Liver (tissue), 9 donors: ENCODE data around the gene TARDBP. TPM values are rescaled to one million over a fixed set of nuclear protein-coding genes. Genes with fewer than 3 reads are reported as not detected.
A peak's percentile ranks its signal among the peaks of the same experiment; 100 is the strongest.

ENCODE experiments used
- DNase-seq: peaks from one replicate; pipeline ENCODE4 v3.0.0-alpha.2; 2017; ENCODE audit warnings: low spot score
- H3K27ac ChIP-seq, 2 donors: one replicate each; pipeline ENCODE4 v1.7.0; 2013; ENCODE audit warnings: inconsistent platforms in 2 of 2, low read length in 2 of 2, control low read depth in 1 of 2, low read depth in 1 of 2, mild to moderate bottlenecking in 1 of 2
- H3K27me3 ChIP-seq, 4 donors: one replicate each; pipeline versions ENCODE4 v1.6.1 to v1.7.0; 2013; ENCODE audit warnings: low read length in 3 of 4, inconsistent platforms in 1 of 4, mild to moderate bottlenecking in 1 of 4, moderate library complexity in 1 of 4; ENCODE audit not compliant: control insufficient read depth in 4 of 4, insufficient read depth in 4 of 4
- H3K36me3 ChIP-seq, 4 donors: one replicate each; pipeline versions ENCODE4 v1.6.1 to v1.7.0; 2013; ENCODE audit warnings: low read length in 3 of 4, mild to moderate bottlenecking in 3 of 4, low read depth in 1 of 4, moderate library complexity in 1 of 4; ENCODE audit not compliant: control insufficient read depth in 4 of 4, insufficient read depth in 3 of 4
- H3K4me1 ChIP-seq, 4 donors: one replicate each; pipeline versions ENCODE4 v1.6.1 to v1.7.0; 2013; ENCODE audit warnings: low read length in 3 of 4, mild to moderate bottlenecking in 3 of 4, moderate library complexity in 1 of 4; ENCODE audit not compliant: control insufficient read depth in 4 of 4, insufficient read depth in 4 of 4
- H3K4me3 ChIP-seq, 3 donors: one replicate each; pipeline versions ENCODE4 v1.6.1 to v1.7.0; 2013; ENCODE audit warnings: low read length in 3 of 3, control low read depth in 1 of 3, low read depth in 1 of 3, mild to moderate bottlenecking in 1 of 3
- H3K9ac ChIP-seq, 2 donors: one replicate each; pipeline ENCODE4 v1.7.0; 2013; ENCODE audit warnings: low read length in 2 of 2, mild to moderate bottlenecking in 2 of 2, moderate library complexity in 2 of 2, control low read depth in 1 of 2, low read depth in 1 of 2
- H3K9me3 ChIP-seq, 4 donors: one replicate each; pipeline versions ENCODE4 v1.6.1 to v1.7.0; 2013; ENCODE audit warnings: low read length in 3 of 4; ENCODE audit not compliant: control insufficient read depth in 4 of 4
- EGR1 ChIP-seq, 2 donors: IDR thresholded peaks; 2 replicates each; pipeline ENCODE4 v1.6.1; 2016 to 2018; ENCODE audit warnings: antibody characterized with exemption in 2 of 2, low read depth in 2 of 2
- FOXA1 ChIP-seq: IDR thresholded peaks from 2 replicates; pipeline ENCODE4 v1.6.1; 2016; ENCODE audit warnings: antibody characterized with exemption
- FOXA2 ChIP-seq: IDR thresholded peaks from 2 replicates; pipeline ENCODE4 v1.6.1; 2016; ENCODE audit warnings: antibody characterized with exemption
- GABPA ChIP-seq, 2 donors: IDR thresholded peaks in 1 of 2; conservative IDR thresholded peaks in 1 of 2; 2 replicates each; pipeline ENCODE4 v1.6.1; 2016; ENCODE audit warnings: antibody characterized with exemption in 2 of 2, mild to moderate bottlenecking in 1 of 2, moderate library complexity in 1 of 2
- HNF4A ChIP-seq, 2 donors: conservative IDR thresholded peaks; 2 replicates each; pipeline ENCODE4 v1.6.1; 2016; ENCODE audit warnings: antibody characterized with exemption in 2 of 2, mild to moderate bottlenecking in 2 of 2
- JUND ChIP-seq, 2 donors: IDR thresholded peaks; 2 replicates each; pipeline ENCODE4 v1.6.1; 2016; ENCODE audit warnings: antibody characterized with exemption in 2 of 2
- NR2F2 ChIP-seq: IDR thresholded peaks from 2 replicates; pipeline ENCODE4 v1.6.1; 2016; ENCODE audit warnings: antibody characterized with exemption
- RAD21 ChIP-seq, 2 donors: IDR thresholded peaks; 2 replicates each; pipeline ENCODE4 v1.6.1; 2016; ENCODE audit warnings: antibody characterized with exemption in 2 of 2, mild to moderate bottlenecking in 2 of 2
- RXRA ChIP-seq, 2 donors: IDR thresholded peaks; 2 replicates each; pipeline ENCODE4 v1.6.1; 2017 to 2018; ENCODE audit warnings: antibody characterized with exemption in 2 of 2, mild to moderate bottlenecking in 1 of 2
- SP1 ChIP-seq: IDR thresholded peaks from 2 replicates; pipeline ENCODE4 v1.6.1; 2018; ENCODE audit warnings: antibody characterized with exemption, mild to moderate bottlenecking
- TAF1 ChIP-seq: conservative IDR thresholded peaks from 2 replicates; pipeline ENCODE4 v1.6.1; 2016; ENCODE audit warnings: antibody characterized with exemption, mild to moderate bottlenecking
- YY1 ChIP-seq: IDR thresholded peaks from 2 replicates; pipeline ENCODE4 v1.6.1; 2016; ENCODE audit warnings: antibody characterized with exemption, mild to moderate bottlenecking
- WGBS: extraction: QIAGEN DNeasy Blood & Tissue Kit; methylation state at CpG from one replicate; pipeline ENCODE4 v1.1.7; 2013; 5-methylcytosine and 5-hydroxymethylcytosine counted together
- polyA plus RNA-seq, 2 donors: library from polyadenylated mRNA; stranded (reverse) in 1 of 2; unstranded in 1 of 2; fragments of 200-250 nt in 1 of 2; fragments of >200 nt in 1 of 2; fragmentation: Nextera tagmentation in 1 of 2; extraction: Ambion mirVana in 1 of 2; gene quantifications; one replicate each; pipeline versions ENCODE4 v1.2.1 to v1.2.3, GENCODE V29; 2013 to 2015
- total RNA-seq, 2 donors: library from RNA; depleted of rRNA; stranded (reverse); fragments of >200 nt; gene quantifications; one replicate each; pipeline ENCODE4 v1.2.3, GENCODE V29; 2014
- TF ChIP-seq, protein P1 (sequence below): IDR thresholded peaks from 2 replicates; pipeline ENCODE4 v1.6.1; 2016; ENCODE audit warnings: antibody characterized with exemption
- TF ChIP-seq, protein P2 (sequence below): IDR thresholded peaks from 2 replicates; pipeline ENCODE4 v1.6.1; 2016; ENCODE audit warnings: antibody characterized with exemption, mild to moderate bottlenecking
- TF ChIP-seq, protein P3 (sequence below): IDR thresholded peaks from 2 replicates; pipeline ENCODE4 v1.6.1; 2016; ENCODE audit warnings: antibody characterized with exemption
- TF ChIP-seq, protein P4 (sequence below): IDR thresholded peaks from 2 replicates; pipeline ENCODE4 v1.6.1; 2016; ENCODE audit warnings: antibody characterized with exemption
- donor health status: healthy.
- donor health status: healthy.
- donor health status: healthy.
- donor health status: healthy.
- donor health status: healthy.

The TARDBP gene
- total and polyA plus RNA-seq, 4 donors: 44.4 to 87.6 (median 79.2) TPM

DNA sequence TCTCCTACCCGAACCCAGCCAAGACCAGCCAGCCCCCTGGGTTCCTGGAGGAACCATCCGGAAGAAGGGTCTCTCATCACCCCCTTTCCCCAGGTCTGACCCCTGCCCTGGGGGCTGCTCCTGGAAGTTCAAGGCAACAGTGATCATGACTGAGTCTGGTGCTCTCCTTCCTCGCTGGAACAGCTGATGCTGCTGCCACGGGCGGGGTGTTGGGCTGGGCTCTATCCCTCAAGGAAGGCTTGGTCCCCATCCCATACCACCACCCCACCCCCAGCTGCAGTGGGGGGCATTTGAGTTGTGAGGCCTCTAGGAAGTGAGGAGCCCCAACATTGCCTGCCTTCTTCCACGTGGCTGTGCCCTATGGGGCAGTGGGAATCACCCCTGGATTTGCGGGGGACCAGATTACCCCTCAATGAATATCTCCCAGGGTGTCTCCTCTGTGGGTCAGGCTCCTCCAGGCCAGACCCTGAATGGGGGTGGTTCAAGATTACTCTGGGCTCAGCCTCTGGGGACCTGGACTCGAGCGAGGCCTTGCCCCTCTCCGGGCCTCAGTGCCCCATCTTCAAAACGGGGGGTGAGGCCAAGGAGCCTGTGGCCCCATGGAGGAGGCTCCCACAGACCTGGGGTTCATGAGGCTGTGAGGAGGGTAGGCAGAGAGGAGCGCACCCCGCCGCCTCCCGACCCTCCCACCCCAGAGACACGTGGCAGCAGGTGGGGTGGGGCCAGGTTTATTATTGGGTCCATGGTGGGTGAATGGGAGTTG lies 31.8 kb downstream of the TARDBP start:
- DNase-seq: no peak
- WGBS: 84% methylated on average over 16 of the region's 16 CpGs

DNA sequence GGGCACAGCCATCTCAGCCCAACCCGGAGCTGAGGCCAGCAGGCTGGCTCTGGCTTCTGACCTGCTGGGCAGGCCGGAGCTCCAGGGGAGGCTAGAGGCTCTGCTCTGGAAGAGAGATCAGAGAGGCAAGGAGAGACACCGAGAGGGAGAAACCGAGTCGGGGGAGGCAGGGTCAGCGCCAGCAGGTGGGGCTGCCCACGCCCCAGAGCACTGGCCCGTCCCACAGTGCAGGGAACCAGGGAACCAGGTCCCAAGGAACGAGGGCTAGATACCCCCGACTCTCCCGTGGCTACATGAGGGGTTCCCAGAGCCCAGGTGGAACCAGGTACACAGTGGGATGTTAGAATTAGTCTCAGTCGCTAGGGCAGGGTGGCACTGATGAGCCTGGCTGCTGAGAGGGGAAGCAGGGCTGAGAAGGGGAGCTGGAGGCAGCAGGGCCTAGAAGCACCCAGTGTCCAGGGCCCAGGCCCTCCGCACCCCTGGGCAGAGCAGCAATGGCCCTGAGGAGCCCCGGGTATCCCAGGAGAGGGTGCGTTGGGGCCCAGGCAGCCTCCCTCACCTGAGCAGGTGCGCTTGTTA lies 32.5 kb downstream of the TARDBP start:
- DNase-seq: no peak
- H3K4me1 ChIP-seq: peaks cover 2 to 11% (median 8%) of the 10 kb centered on the region in 4 donors
- 87% methylated on average over 16 of the region's 16 CpGs for WGBS

More for the DNA sequence above, 31.8 kb downstream of the TARDBP start:
- no peak overlapping the region for H3K27ac ChIP-seq
- no peaks in the 10 kb centered on the region for H3K27me3 ChIP-seq
- H3K9me3 ChIP-seq: no peaks in the 10 kb centered on the region
- peaks cover 12 to 42% (median 25%) of the 10 kb centered on the region in 4 donors for H3K36me3 ChIP-seq
- peaks cover 2 to 11% (median 8%) of the 10 kb centered on the region in 4 donors for H3K4me1 ChIP-seq
- H3K9ac ChIP-seq: no peak overlapping the region
- TF ChIP-seq, protein P1, sequence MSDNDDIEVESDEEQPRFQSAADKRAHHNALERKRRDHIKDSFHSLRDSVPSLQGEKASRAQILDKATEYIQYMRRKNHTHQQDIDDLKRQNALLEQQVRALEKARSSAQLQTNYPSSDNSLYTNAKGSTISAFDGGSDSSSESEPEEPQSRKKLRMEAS: no peak
- TF ChIP-seq SP1 (no peak), GABPA (IDR thresholded peaks at IDR 0.05 in 1 of 2, conservative IDR thresholded peaks at IDR 0.05 in 1 of 2) (no peak), EGR1 (IDR thresholded peaks at IDR 0.05; ENCODE audit: low read depth in 2 of 2) (no peak), NR2F2 (no peak), RAD21 (IDR thresholded peaks at IDR 0.05) (no peak), RXRA (IDR thresholded peaks at IDR 0.05) (no peak), HNF4A (conservative IDR thresholded peaks at IDR 0.05) (no peak), JUND (IDR thresholded peaks at IDR 0.05) (no peak), YY1 (no peak), FOXA2 (no peak), TAF1 (no peak), FOXA1 (no peak)
- TF ChIP-seq, protein P2, sequence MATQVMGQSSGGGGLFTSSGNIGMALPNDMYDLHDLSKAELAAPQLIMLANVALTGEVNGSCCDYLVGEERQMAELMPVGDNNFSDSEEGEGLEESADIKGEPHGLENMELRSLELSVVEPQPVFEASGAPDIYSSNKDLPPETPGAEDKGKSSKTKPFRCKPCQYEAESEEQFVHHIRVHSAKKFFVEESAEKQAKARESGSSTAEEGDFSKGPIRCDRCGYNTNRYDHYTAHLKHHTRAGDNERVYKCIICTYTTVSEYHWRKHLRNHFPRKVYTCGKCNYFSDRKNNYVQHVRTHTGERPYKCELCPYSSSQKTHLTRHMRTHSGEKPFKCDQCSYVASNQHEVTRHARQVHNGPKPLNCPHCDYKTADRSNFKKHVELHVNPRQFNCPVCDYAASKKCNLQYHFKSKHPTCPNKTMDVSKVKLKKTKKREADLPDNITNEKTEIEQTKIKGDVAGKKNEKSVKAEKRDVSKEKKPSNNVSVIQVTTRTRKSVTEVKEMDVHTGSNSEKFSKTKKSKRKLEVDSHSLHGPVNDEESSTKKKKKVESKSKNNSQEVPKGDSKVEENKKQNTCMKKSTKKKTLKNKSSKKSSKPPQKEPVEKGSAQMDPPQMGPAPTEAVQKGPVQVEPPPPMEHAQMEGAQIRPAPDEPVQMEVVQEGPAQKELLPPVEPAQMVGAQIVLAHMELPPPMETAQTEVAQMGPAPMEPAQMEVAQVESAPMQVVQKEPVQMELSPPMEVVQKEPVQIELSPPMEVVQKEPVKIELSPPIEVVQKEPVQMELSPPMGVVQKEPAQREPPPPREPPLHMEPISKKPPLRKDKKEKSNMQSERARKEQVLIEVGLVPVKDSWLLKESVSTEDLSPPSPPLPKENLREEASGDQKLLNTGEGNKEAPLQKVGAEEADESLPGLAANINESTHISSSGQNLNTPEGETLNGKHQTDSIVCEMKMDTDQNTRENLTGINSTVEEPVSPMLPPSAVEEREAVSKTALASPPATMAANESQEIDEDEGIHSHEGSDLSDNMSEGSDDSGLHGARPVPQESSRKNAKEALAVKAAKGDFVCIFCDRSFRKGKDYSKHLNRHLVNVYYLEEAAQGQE: no peak
- TF ChIP-seq, protein P3, sequence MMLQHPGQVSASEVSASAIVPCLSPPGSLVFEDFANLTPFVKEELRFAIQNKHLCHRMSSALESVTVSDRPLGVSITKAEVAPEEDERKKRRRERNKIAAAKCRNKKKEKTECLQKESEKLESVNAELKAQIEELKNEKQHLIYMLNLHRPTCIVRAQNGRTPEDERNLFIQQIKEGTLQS: no peak
- TF ChIP-seq, protein P4, sequence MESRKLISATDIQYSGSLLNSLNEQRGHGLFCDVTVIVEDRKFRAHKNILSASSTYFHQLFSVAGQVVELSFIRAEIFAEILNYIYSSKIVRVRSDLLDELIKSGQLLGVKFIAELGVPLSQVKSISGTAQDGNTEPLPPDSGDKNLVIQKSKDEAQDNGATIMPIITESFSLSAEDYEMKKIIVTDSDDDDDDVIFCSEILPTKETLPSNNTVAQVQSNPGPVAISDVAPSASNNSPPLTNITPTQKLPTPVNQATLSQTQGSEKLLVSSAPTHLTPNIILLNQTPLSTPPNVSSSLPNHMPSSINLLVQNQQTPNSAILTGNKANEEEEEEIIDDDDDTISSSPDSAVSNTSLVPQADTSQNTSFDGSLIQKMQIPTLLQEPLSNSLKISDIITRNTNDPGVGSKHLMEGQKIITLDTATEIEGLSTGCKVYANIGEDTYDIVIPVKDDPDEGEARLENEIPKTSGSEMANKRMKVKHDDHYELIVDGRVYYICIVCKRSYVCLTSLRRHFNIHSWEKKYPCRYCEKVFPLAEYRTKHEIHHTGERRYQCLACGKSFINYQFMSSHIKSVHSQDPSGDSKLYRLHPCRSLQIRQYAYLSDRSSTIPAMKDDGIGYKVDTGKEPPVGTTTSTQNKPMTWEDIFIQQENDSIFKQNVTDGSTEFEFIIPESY: no peak
- no peak overlapping the region for H3K4me3 ChIP-seq

More for the DNA sequence above, 32.5 kb downstream of the TARDBP start:
- Histone ChIP-seq H3K36me3 (peaks cover 12 to 35% (median 22%) of the 10 kb centered on the region in 4 donors), H3K4me3 (peak overlapping the region in 1 of 3 donors; percentile 61), H3K27me3 (no peaks in the 10 kb centered on the region), H3K27ac (peak overlapping the region; percentile 19 to 100), H3K9ac (no peak overlapping the region), H3K9me3 (no peaks in the 10 kb centered on the region)
- no peak for TF ChIP-seq NR2F2
- TF ChIP-seq EGR1 (IDR thresholded peaks at IDR 0.05; ENCODE audit: low read depth in 2 of 2): no peak
- TF ChIP-seq, protein P1: no peak
- no peak for TF ChIP-seq RXRA (IDR thresholded peaks at IDR 0.05)
- TF ChIP-seq, protein P2: no peak
- TF ChIP-seq GABPA (IDR thresholded peaks at IDR 0.05 in 1 of 2, conservative IDR thresholded peaks at IDR 0.05 in 1 of 2): no peak
- TF ChIP-seq RAD21 (IDR thresholded peaks at IDR 0.05): no peak
- no peak for TF ChIP-seq TAF1
- TF ChIP-seq JUND (IDR thresholded peaks at IDR 0.05): no peak
